ENCODE data around the gene IL32. TPM values are rescaled to one million over a fixed set of nuclear protein-coding genes. Genes with fewer than 3 reads are reported as not detected.

The IL32 gene
- total and polyA plus RNA-seq, 9 of the 15 experiments (the other 6 are each of a cell fraction or from before 2014, with no cell fraction given), result 0.21 to 2.2 (median 0.37) TPM; not detected in 3

DNA sequence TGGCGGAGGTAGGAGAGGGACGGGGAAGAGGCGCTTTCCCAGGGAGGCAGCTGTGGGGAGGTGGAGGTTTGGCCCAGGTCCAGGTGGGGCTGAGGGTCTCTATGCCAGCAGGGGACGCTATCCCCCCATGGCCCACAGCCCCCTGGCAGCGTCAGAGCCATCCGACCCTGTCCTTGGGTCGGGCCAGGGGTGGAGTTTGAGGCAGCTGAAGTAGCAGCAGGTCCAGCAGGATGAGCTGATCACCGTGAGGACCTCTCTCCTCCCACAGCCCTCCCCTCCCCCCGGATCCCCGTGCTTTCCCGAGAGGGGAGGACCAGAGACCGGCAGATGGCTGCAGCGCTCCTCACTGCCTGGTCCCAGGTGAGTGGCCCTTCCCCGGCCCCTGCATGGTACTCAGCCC is 50.1 kb downstream of the IL32 start:
- no peak overlapping the region for H2AFZ ChIP-seq (ENCODE audit: low read depth, low read length)
- no peak overlapping the region for H3K4me2 ChIP-seq (ENCODE audit: insufficient read depth, low read length)
- DNase-seq (ENCODE audit: extremely low read depth in 1 of 4, low spot score in 3 of 4) (peak in 1 of 4 experiments; percentile 29), FAIRE-seq (no peak), ATAC-seq (no peak)
- TF ChIP-seq CREBBP (IDR thresholded peaks at IDR 0.05; ENCODE audit: low read depth, low read length), result no peak
- TF ChIP-seq, protein P1, sequence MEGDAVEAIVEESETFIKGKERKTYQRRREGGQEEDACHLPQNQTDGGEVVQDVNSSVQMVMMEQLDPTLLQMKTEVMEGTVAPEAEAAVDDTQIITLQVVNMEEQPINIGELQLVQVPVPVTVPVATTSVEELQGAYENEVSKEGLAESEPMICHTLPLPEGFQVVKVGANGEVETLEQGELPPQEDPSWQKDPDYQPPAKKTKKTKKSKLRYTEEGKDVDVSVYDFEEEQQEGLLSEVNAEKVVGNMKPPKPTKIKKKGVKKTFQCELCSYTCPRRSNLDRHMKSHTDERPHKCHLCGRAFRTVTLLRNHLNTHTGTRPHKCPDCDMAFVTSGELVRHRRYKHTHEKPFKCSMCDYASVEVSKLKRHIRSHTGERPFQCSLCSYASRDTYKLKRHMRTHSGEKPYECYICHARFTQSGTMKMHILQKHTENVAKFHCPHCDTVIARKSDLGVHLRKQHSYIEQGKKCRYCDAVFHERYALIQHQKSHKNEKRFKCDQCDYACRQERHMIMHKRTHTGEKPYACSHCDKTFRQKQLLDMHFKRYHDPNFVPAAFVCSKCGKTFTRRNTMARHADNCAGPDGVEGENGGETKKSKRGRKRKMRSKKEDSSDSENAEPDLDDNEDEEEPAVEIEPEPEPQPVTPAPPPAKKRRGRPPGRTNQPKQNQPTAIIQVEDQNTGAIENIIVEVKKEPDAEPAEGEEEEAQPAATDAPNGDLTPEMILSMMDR (IDR thresholded peaks at IDR 0.05 in 2 of 3, conservative IDR thresholded peaks at IDR 0.05 in 1 of 3; ENCODE audit: insufficient read depth in 2 of 3, low read depth in 1 of 3, low read length in 3 of 3), result peak; percentile 28 to 39 (median 33); a peak in 5 of 6 replicates
- peak; percentile 89 for TF ChIP-seq NFIC (IDR thresholded peaks at IDR 0.05)
- no peaks in the 10 kb centered on the region for H3K9me1 ChIP-seq (ENCODE audit: control insufficient read depth, insufficient read depth, low read length)
- H3K79me2 ChIP-seq (ENCODE audit: control insufficient read depth, insufficient read depth, low read length), result peaks cover 12% of the 10 kb centered on the region
- no peaks in the 10 kb centered on the region for H3K27me3 ChIP-seq (ENCODE audit: control insufficient read depth in 2 of 2, insufficient read depth in 2 of 2, low read length in 2 of 2)
- no TSS peak for BruUV-seq (replicated peaks)
- no peak overlapping the region for H3K27ac ChIP-seq (ENCODE audit: extremely low read depth, low read depth, low read length)
- no peaks in the 10 kb centered on the region; the same call in 1 of the 2 replicates for H4K20me1 ChIP-seq (replicated peaks; ENCODE audit: control insufficient read depth, insufficient read depth, low read length)
- H3K9me3 ChIP-seq (replicated peaks; ENCODE audit: control insufficient read depth, insufficient read depth, low read depth, low read length), result no peaks in the 10 kb centered on the region
- peaks cover 9 to 37% of the 10 kb centered on the region in 2 experiments; a peak in 4 of 5 replicates for H3K4me1 ChIP-seq (replicated peaks in 1 of 2; ENCODE audit: control insufficient read depth in 2 of 2, insufficient read depth in 2 of 2, low read length in 2 of 2)
- H3K9ac ChIP-seq (ENCODE audit: insufficient read depth in 1 of 2, low read depth in 2 of 2, low read length in 2 of 2), result peak overlapping the region in 1 of 2 experiments; percentile 42; a peak in 1 of 4 replicates
- no peak overlapping the region for H3K4me3 ChIP-seq
- POLR2A ChIA-PET, result interaction anchor here (0.6 to 0.7 kb wide), 2 partner anchors 13 to 113 kb away, joined by 3 read pairs; no protein-coding TSS in a partner anchor
- WGBS (ENCODE audit: insufficient coverage, low coverage, missing lambda C conversion rate), result 59% methylated on average over 9 of the region's 14 CpGs
- peaks cover 21% of the 10 kb centered on the region; the same call in 2 of the 3 replicates for H3K36me3 ChIP-seq (ENCODE audit: control insufficient read depth, insufficient read depth, low read length)
- intact Hi-C loops (cut with micrococcal nuclease), result no loop called here
- in situ Hi-C loops (cut with MboI), result no loop called here
- CTCF ChIA-PET (ENCODE audit: low intra/inter-chr PET ratio), result no interaction called here
